Thyroid gland (tissue), 4 donors: ENCODE measurements around the gene KIF18B. TPM values are rescaled to one million over a fixed set of nuclear protein-coding genes. Genes with fewer than 3 reads are reported as not detected.

Experiments
- DNase-seq, 2 donors: peaks; one replicate each; pipeline ENCODE4 v3.0.0-alpha.2; 2019
- H3K27ac ChIP-seq, 3 donors: fragments of 200-600 bp; sonication (generic); 1 replicate in 2 of 3; 2 replicates in 1 of 3; pipeline ENCODE4 v1.5.1; 2016 to 2019; ENCODE audit warnings: mild to moderate bottlenecking in 1 of 3, moderate library complexity in 1 of 3
- H3K27me3 ChIP-seq: fragments of 200-600 bp; sonication (generic); one replicate; pipeline ENCODE4 v1.5.1; 2019
- H3K36me3 ChIP-seq, 2 donors: fragments of 200-600 bp; sonication (generic); one replicate each; pipeline ENCODE4 v1.5.1; 2016 to 2019
- H3K4me1 ChIP-seq, 2 donors: fragments of 200-600 bp; sonication (generic); one replicate each; pipeline ENCODE4 v1.5.1; 2017 to 2019
- H3K4me3 ChIP-seq, 3 donors: fragments of 200-600 bp; sonication (generic); replicated peaks in 1 of 3; 1 replicate in 2 of 3; 2 replicates in 1 of 3; pipeline ENCODE4 v1.5.1; 2016; ENCODE audit warnings: mild to moderate bottlenecking in 1 of 3
- H3K9me3 ChIP-seq: fragments of 200-600 bp; sonication (generic); one replicate; pipeline ENCODE4 v1.5.1; 2017
- CTCF ChIP-seq, 6 experiments: fragments of 200-600 bp in 3 of 6; fragments of 450-650 bp in 3 of 6; sonication (generic) in 3 of 6; IDR thresholded peaks; one replicate each; pipeline ENCODE4 v1.5.1; 2016 to 2019; ENCODE audit warnings: antibody characterized with exemption in 6 of 6, mild to moderate bottlenecking in 2 of 6, inconsistent platforms in 1 of 6, moderate library complexity in 1 of 6
- POLR2A ChIP-seq, 2 donors: fragments of 450-650 bp; IDR thresholded peaks; one replicate each; pipeline ENCODE4 v1.6.1; 2017; ENCODE audit warnings: antibody characterized with exemption in 2 of 2, mild to moderate bottlenecking in 2 of 2, moderate library complexity in 1 of 2
- WGBS, 2 donors: methylation state at CpG; one replicate each; pipeline ENCODE4 v1.1.5; 2017; 5-methylcytosine and 5-hydroxymethylcytosine counted together
- intact Hi-C: fragments of 100-400 bp; cut with DNase I; formaldehyde crosslinking; loops from one replicate; pipeline ENCODE4 v1.15.1; 2023
- total RNA-seq, 4 donors: library from RNA; depleted of rRNA; stranded (reverse); fragments of >200 nt; gene quantifications; one replicate each; pipeline ENCODE4 v1.2.3, GENCODE V29; 2016

Gene KIF18B
- total RNA-seq, 4 donors from 2014 or later = 0.11 to 0.50 (median 0.34) TPM; not detected in 1

- H3K4me3 ChIP-seq = no peak overlapping the region
- WGBS, 2 donors = 40 to 47% methylated on average over 20 to 43 of the region's 56 CpGs
- no peak for DNase-seq
Measured at GRCh38 chr17:44959821-44960531, 12.4 kb upstream of the KIF18B start.

GRCh38 chr17:44956998-44957981 lies 9.7 kb upstream of the KIF18B start:
- DNase-seq = no peak
- Histone ChIP-seq H3K4me3 (no peak overlapping the region), H3K27ac (no peak overlapping the region), H3K9me3 (no peaks in the 10 kb centered on the region), H3K4me1 (peaks cover 6 to 12% of the 10 kb centered on the region in 2 donors), H3K36me3 (no peaks in the 10 kb centered on the region), H3K27me3 (no peaks in the 10 kb centered on the region)
- TF ChIP-seq POLR2A (IDR thresholded peaks at IDR 0.05) = no peak
- TF ChIP-seq CTCF (IDR thresholded peaks at IDR 0.05) = no peak
- intact Hi-C loops = no loop called here
- 88 to 93% methylated on average over 8 of the region's 8 CpGs for WGBS, 2 donors

More at GRCh38 chr17:44959821-44960531, 12.4 kb upstream of the KIF18B start:
- no peak overlapping the region for H3K27ac ChIP-seq
- TF ChIP-seq POLR2A (IDR thresholded peaks at IDR 0.05) (no peak), CTCF (IDR thresholded peaks at IDR 0.05) (no peak)
- no peaks in the 10 kb centered on the region for H3K27me3 ChIP-seq
- peaks cover 6 to 12% of the 10 kb centered on the region in 2 donors for H3K4me1 ChIP-seq
- H3K9me3 ChIP-seq = no peaks in the 10 kb centered on the region
- H3K36me3 ChIP-seq = no peaks in the 10 kb centered on the region
- intact Hi-C loops = loop anchor here (10.0 kb wide), 1 partner anchor 65 kb away; no protein-coding TSS in a partner anchor

GRCh38 chr17:44955674-44956425 lies 8.3 kb upstream of the KIF18B start:
- H3K27me3 ChIP-seq = no peaks in the 10 kb centered on the region
- H3K4me3 ChIP-seq = no peak overlapping the region
- no peaks in the 10 kb centered on the region for H3K9me3 ChIP-seq
- no peaks in the 10 kb centered on the region for H3K36me3 ChIP-seq
- no peak overlapping the region for H3K27ac ChIP-seq
- TF ChIP-seq CTCF (IDR thresholded peaks at IDR 0.05) = no peak
- no peak for TF ChIP-seq POLR2A (IDR thresholded peaks at IDR 0.05)
- peaks cover 2 to 8% of the 10 kb centered on the region in 2 donors for H3K4me1 ChIP-seq
- WGBS, 2 donors = 86% methylated on average over 2 to 8 of the region's 8 CpGs
- intact Hi-C loops = no loop called here
- no peak for DNase-seq

- TF ChIP-seq POLR2A (IDR thresholded peaks at IDR 0.05) = no peak
- TF ChIP-seq CTCF (IDR thresholded peaks at IDR 0.05) = no peak
Measured at GRCh38 chr17:44952946-44953475, 5.4 kb upstream of the KIF18B start.

More at GRCh38 chr17:44952946-44953475, 5.4 kb upstream of the KIF18B start:
- Histone ChIP-seq H3K9me3 (no peaks in the 10 kb centered on the region), H3K27me3 (no peaks in the 10 kb centered on the region), H3K27ac (no peak overlapping the region), H3K4me1 (no peaks in the 10 kb centered on the region), H3K36me3 (no peaks in the 10 kb centered on the region), H3K4me3 (no peak overlapping the region)
- intact Hi-C loops = no loop called here
- WGBS, 2 donors = 74 to 84% methylated on average over 6 of the region's 6 CpGs
- DNase-seq = no peak
